ENCODE results near the gene RNF217. TPM values are rescaled to one million over a fixed set of nuclear protein-coding genes. Genes with fewer than 3 reads are reported as not detected.

RNF217 gene
- total and polyA plus RNA-seq, 2 of the 8 experiments (the other 6 are each of a cell fraction or from before 2014, with no cell fraction given), result 2.0 to 8.9 TPM

DNA sequence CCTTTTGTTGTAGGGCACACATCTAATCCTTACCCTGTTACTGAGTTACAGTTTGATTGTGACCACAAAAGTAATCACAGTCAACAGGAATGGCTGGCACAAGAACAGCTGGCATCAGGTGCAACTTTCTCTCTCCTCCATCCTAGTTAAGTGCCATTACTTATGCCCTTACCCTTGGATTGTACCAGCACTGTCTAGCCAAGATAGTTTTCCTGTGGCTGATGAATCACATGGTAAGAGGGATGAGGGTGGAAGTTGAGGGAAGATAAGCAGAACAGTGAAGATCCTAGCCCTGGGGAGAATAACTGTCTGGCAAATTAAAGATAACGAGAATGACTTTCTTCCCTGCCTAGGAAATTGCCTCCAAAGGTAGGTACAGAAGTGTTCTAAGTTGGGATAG, 42.0 kb downstream of the RNF217 start:
- ChIA-PET CTCF (ENCODE audit: partially characterized antibody) (interaction anchor here (1.4 kb wide), 1 partner anchor 14 kb away, joined by 3 read pairs; no protein-coding TSS in a partner anchor), POLR2A (ENCODE audit: partially characterized antibody) (interaction anchor here (0.8 kb wide), 1 partner anchor 101 kb away, joined by 3 read pairs; no protein-coding TSS in a partner anchor)
- Histone ChIP-seq H2AK5ac (ENCODE audit: low read depth, low read length) (no peak overlapping the region), H3K79me2 (ENCODE audit: control insufficient read depth in 1 of 2, insufficient read depth in 2 of 2, low read length in 2 of 2) (no peaks in the 10 kb centered on the region), H3K27ac (ENCODE audit: low read depth, low read length) (no peak overlapping the region), H3K79me1 (ENCODE audit: low read depth, low read length) (no peaks in the 10 kb centered on the region; the same call in 1 of the 2 replicates), H3K23ac (ENCODE audit: insufficient read length) (no peak overlapping the region), H3K9me3 (ENCODE audit: insufficient read depth in 2 of 2, low read depth in 1 of 2, low read length in 1 of 2) (no peaks in the 10 kb centered on the region), H3K14ac (ENCODE audit: insufficient read length) (no peak overlapping the region), H4K5ac (ENCODE audit: insufficient read length, low read depth, low read length) (no peak overlapping the region), H3K4me1 (replicated peaks in 1 of 4; ENCODE audit: control insufficient read depth in 3 of 4, insufficient read depth in 4 of 4, low read length in 3 of 4) (peaks cover 0 to 5% (median 1%) of the 10 kb centered on the region in 4 experiments; a peak in 2 of 7 replicates), H3K56ac (replicated peaks; ENCODE audit: insufficient read length, low read depth, low read length) (no peak overlapping the region), H2BK12ac (ENCODE audit: low read depth, low read length) (no peak overlapping the region), H2BK15ac (ENCODE audit: low read length) (no peak overlapping the region), H2BK20ac (ENCODE audit: low read length) (no peak overlapping the region), H3K18ac (ENCODE audit: extremely low read depth, low read length) (no peak overlapping the region), H2AFZ (ENCODE audit: low read length) (no peak overlapping the region), H3K9ac (replicated peaks in 1 of 4; ENCODE audit: extremely low read depth in 1 of 4, low read depth in 3 of 4, low read length in 3 of 4) (no peak overlapping the region), H2BK120ac (replicated peaks; ENCODE audit: low read depth, low read length) (no peak overlapping the region), H4K91ac (replicated peaks; ENCODE audit: insufficient read length, low read length) (no peak overlapping the region), H3K27me3 (replicated peaks in 1 of 4; ENCODE audit: control insufficient read depth in 3 of 4, extremely low read depth in 1 of 4, insufficient read depth in 3 of 4, low read length in 3 of 4) (no peaks in the 10 kb centered on the region), H4K20me1 (replicated peaks in 1 of 2; ENCODE audit: control insufficient read depth in 1 of 2, insufficient read depth in 2 of 2, low read length in 2 of 2) (no peaks in the 10 kb centered on the region), H2BK5ac (ENCODE audit: low read depth, low read length) (no peak overlapping the region), H3K23me2 (ENCODE audit: low read depth, low read length) (no peaks in the 10 kb centered on the region), H3K36me3 (ENCODE audit: control insufficient read depth in 2 of 4, insufficient read depth in 4 of 4, low read length in 3 of 4) (no peaks in the 10 kb centered on the region), H3K4me3 (ENCODE audit: extremely low read depth in 1 of 4, insufficient read depth in 2 of 4, low read depth in 3 of 4, low read length in 4 of 4) (no peak overlapping the region), H3K4ac (replicated peaks; ENCODE audit: insufficient read length, low read depth, low read length) (no peak overlapping the region), H3K4me2 (ENCODE audit: insufficient read depth in 1 of 2, low read depth in 2 of 2, low read length in 2 of 2) (no peak overlapping the region), H4K8ac (ENCODE audit: extremely low read depth, insufficient read depth, low read length) (no peak overlapping the region)
- 94% methylated on average over 1 of the region's 1 CpG; no CpG with 5 or more reads in 1 of the 2 experiments for WGBS, 2 experiments (ENCODE audit: extremely low coverage in 1 of 2, insufficient coverage in 1 of 2, insufficient read length in 1 of 2, insufficient replicate concordance in 2 of 2, low coverage in 1 of 2, low lambda C conversion rate in 2 of 2, missing lambda C conversion rate in 1 of 2)
- no peak for FAIRE-seq
- DNase-seq (ENCODE audit: low read depth in 1 of 2, low spot score in 2 of 2), result no peak
- TF ChIP-seq, protein P1, sequence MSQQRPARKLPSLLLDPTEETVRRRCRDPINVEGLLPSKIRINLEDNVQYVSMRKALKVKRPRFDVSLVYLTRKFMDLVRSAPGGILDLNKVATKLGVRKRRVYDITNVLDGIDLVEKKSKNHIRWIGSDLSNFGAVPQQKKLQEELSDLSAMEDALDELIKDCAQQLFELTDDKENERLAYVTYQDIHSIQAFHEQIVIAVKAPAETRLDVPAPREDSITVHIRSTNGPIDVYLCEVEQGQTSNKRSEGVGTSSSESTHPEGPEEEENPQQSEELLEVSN (IDR thresholded peaks at IDR 0.05), result no peak
- no peak for TF ChIP-seq CTBP2 (IDR thresholded peaks at IDR 0.05; ENCODE audit: borderline replicate concordance, insufficient read depth, insufficient read length, low read length)
- no peak for TF ChIP-seq GABPA (IDR thresholded peaks at IDR 0.05; ENCODE audit: borderline replicate concordance, insufficient read depth, low read length)
- no peak for TF ChIP-seq RFX5 (IDR thresholded peaks at IDR 0.05; ENCODE audit: borderline replicate concordance, low read depth, low read length)
- TF ChIP-seq JUND (IDR thresholded peaks at IDR 0.05; ENCODE audit: low read length), result no peak
- no peak for TF ChIP-seq TBP (IDR thresholded peaks at IDR 0.05; ENCODE audit: low read depth, low read length)
- TF ChIP-seq POLR2AphosphoS5 (IDR thresholded peaks at IDR 0.05; ENCODE audit: low read depth, low read length), result no peak
- no peak for TF ChIP-seq SIRT6 (IDR thresholded peaks at IDR 0.05; ENCODE audit: low read length)
- no peak for TF ChIP-seq KDM4A (IDR thresholded peaks at IDR 0.05; ENCODE audit: low read depth, low read length, severe bottlenecking)
- no peak for TF ChIP-seq BRCA1 (IDR thresholded peaks at IDR 0.05; ENCODE audit: low read depth, low read length)
- no peak for TF ChIP-seq GTF2F1 (IDR thresholded peaks at IDR 0.05; ENCODE audit: borderline replicate concordance, low read depth, low read length)
- no peak for TF ChIP-seq ZNF274 (IDR thresholded peaks at IDR 0.05; ENCODE audit: borderline replicate concordance, extremely low read depth, low read length)
- no peak for TF ChIP-seq BCL11A (IDR thresholded peaks at IDR 0.05; ENCODE audit: low read depth in 2 of 2, low read length in 2 of 2)

Measured in H1 (cell line).